HCT116 (cell line): ENCODE data around the gene FOXP1. TPM values are rescaled to one million over a fixed set of nuclear protein-coding genes. Genes with fewer than 3 reads are reported as not detected.

ENCODE experiments used
- ATAC-seq: fragments of 200-7000 bp; cut with Tn5 transposase; 2 replicates; pipeline ENCODE4 v1.9.1; 2020; ENCODE audit warnings: mild to moderate bottlenecking, moderate library complexity
- BruUV-seq: library from RNA; stranded (reverse); fragments of 400-500 nt; replicated peaks from 2 replicates; lab custom pipeline; 2021; lab: Mats Ljungman, UMichigan
- CTCF ChIA-PET: fragments of 300-600 bp; sonication (Branson Sonifier 250); formaldehyde crosslinking; loops from one replicate; lab custom pipeline; 2021; ENCODE audit warnings: antibody characterized with exemption; lab: Charles Lee
- POLR2A ChIA-PET: fragments of 300-600, 350-600 bp; sonication (Branson Sonifier 250); formaldehyde crosslinking; loops from one replicate; lab custom pipeline; 2021; ENCODE audit warnings: antibody characterized with exemption; lab: Charles Lee
- RAD21 ChIA-PET, 2 experiments: fragments of 300-600 bp; sonication (Branson Sonifier 250); formaldehyde crosslinking; loops; one replicate each; lab custom pipeline; 2023; ENCODE audit warnings: low total read pairs in 2 of 2; ENCODE audit not compliant: uncharacterized antibody in 2 of 2, unreplicated experiment in 2 of 2, low non-redundant PET in 1 of 2; lab: Charles Lee
- DNase-seq: peaks from one replicate; pipeline ENCODE4 v3.0.0-alpha.2; 2010; ENCODE audit warnings: low read depth, low spot score
- H2AFZ ChIP-seq: fragments of 200-600 bp; shearing (Covaris generic), sonication (generic); 2 replicates; pipeline ENCODE4 v1.6.1; 2017; ENCODE audit warnings: low read depth, mixed run types, mixed read lengths, antibody characterized with exemption, low read length; ENCODE audit not compliant: poor library complexity, severe bottlenecking
- H3K27ac ChIP-seq: 2 replicates; pipeline ENCODE4 v1.5.1; 2012; ENCODE audit warnings: low read depth, low read length
- H3K27me3 ChIP-seq: fragments of 200-600 bp; sonication (generic); 2 replicates; pipeline ENCODE4 v1.6.1; 2016; ENCODE audit warnings: mixed run types, low read length, mixed read lengths; ENCODE audit not compliant: insufficient read depth
- H3K36me3 ChIP-seq, 2 experiments: fragments of 200-500 bp in 1 of 2; fragments of 200-600 bp in 1 of 2; sonication (Bioruptor generic) in 1 of 2; sonication (generic) in 1 of 2; 2 replicates each; pipeline versions ENCODE4 v1.5.1 to v1.6.1; 2014 to 2016; ENCODE audit warnings: low read length in 2 of 2, inconsistent platforms in 1 of 2, mixed read lengths in 1 of 2, mixed run types in 1 of 2; ENCODE audit not compliant: insufficient read depth in 2 of 2, control insufficient read depth in 1 of 2
- H3K4me1 ChIP-seq, 2 experiments: fragments of 200-600 bp in 1 of 2; sonication (generic) in 1 of 2; 2 replicates each; pipeline versions ENCODE4 v1.5.1 to v1.6.1; 2012 to 2017; ENCODE audit warnings: low read length in 2 of 2, inconsistent platforms in 1 of 2, mild to moderate bottlenecking in 1 of 2, mixed read lengths in 1 of 2, mixed run types in 1 of 2, moderate library complexity in 1 of 2; ENCODE audit not compliant: insufficient read depth in 2 of 2, control insufficient read depth in 1 of 2
- H3K4me2 ChIP-seq: fragments of 200-600 bp; sonication (generic); 2 replicates; pipeline ENCODE4 v1.6.1; 2017; ENCODE audit warnings: mixed run types, low read length, mixed read lengths
- H3K4me3 ChIP-seq, 2 experiments: fragments of 200-600 bp in 1 of 2; sonication (generic) in 1 of 2; replicated peaks in 1 of 2; 2 replicates each; pipeline ENCODE4 v1.5.1; 2011 to 2016; ENCODE audit warnings: low read length in 2 of 2, control low read depth in 1 of 2, low read depth in 1 of 2, mild to moderate bottlenecking in 1 of 2, mixed read lengths in 1 of 2, mixed run types in 1 of 2
- H3K79me2 ChIP-seq: fragments of 200-600 bp; sonication (generic); 2 replicates; pipeline ENCODE4 v1.6.1; 2017; ENCODE audit warnings: mild to moderate bottlenecking, mixed run types, low read length, moderate library complexity, mixed read lengths; ENCODE audit not compliant: insufficient read depth
- H3K9ac ChIP-seq: fragments of 200-600 bp; sonication (generic); 2 replicates; pipeline ENCODE4 v1.6.1; 2016; ENCODE audit warnings: low read length, mixed read lengths
- H3K9me2 ChIP-seq: fragments of 200-600 bp; sonication (generic), shearing (Covaris generic); 2 replicates; pipeline ENCODE4 v1.6.1; 2017; ENCODE audit warnings: mixed run types, mild to moderate bottlenecking, moderate library complexity; ENCODE audit not compliant: insufficient read depth
- H3K9me3 ChIP-seq, 2 experiments: fragments of 200-500 bp in 1 of 2; fragments of 200-600 bp in 1 of 2; sonication (Bioruptor generic) in 1 of 2; sonication (generic) in 1 of 2; 2 replicates each; pipeline ENCODE4 v1.6.1; 2014 to 2017; ENCODE audit warnings: low read length in 2 of 2, mixed read lengths in 2 of 2, inconsistent platforms in 1 of 2, low read depth in 1 of 2, mild to moderate bottlenecking in 1 of 2, mixed run types in 1 of 2, moderate library complexity in 1 of 2; ENCODE audit not compliant: control insufficient read depth in 1 of 2, insufficient read depth in 1 of 2
- H4K20me1 ChIP-seq: fragments of 200-600 bp; sonication (generic), shearing (Covaris generic); 2 replicates; pipeline ENCODE4 v1.6.1; 2017; ENCODE audit warnings: mixed run types, mild to moderate bottlenecking, moderate library complexity; ENCODE audit not compliant: insufficient read depth
- ATF3 ChIP-seq: IDR thresholded peaks from 2 replicates; pipeline ENCODE4 v1.6.1; 2012
- CBX3 ChIP-seq: IDR thresholded peaks from 2 replicates; pipeline ENCODE4 v1.6.1; 2012; ENCODE audit warnings: low read depth
- CTCF ChIP-seq, 3 experiments: fragments of 200-600 bp in 1 of 3; sonication (generic) in 1 of 3; IDR thresholded peaks in 2 of 3; conservative IDR thresholded peaks in 1 of 3; 2 replicates each; pipeline ENCODE4 v1.5.1; 2012 to 2017; ENCODE audit warnings: low read depth in 2 of 3, low read length in 2 of 3, antibody characterized with exemption in 1 of 3, borderline replicate concordance in 1 of 3, control low read depth in 1 of 3, mild to moderate bottlenecking in 1 of 3, mixed read lengths in 1 of 3, mixed run types in 1 of 3, moderate library complexity in 1 of 3; ENCODE audit not compliant: insufficient read depth in 1 of 3
- EGR1 ChIP-seq: IDR thresholded peaks from 2 replicates; pipeline ENCODE4 v1.6.1; 2012; ENCODE audit warnings: low read depth
- EZH2 ChIP-seq: fragments of 200-600 bp; sonication (generic); IDR thresholded peaks from 2 replicates; pipeline ENCODE4 v1.6.1; 2017; ENCODE audit warnings: antibody characterized with exemption, mixed run types
- EZH2phosphoT487 ChIP-seq: fragments of 200-600 bp; IDR thresholded peaks from 2 replicates; pipeline ENCODE4 v1.6.1; 2018; ENCODE audit warnings: antibody characterized with exemption, borderline replicate concordance
- FOSL1 ChIP-seq: IDR thresholded peaks from 2 replicates; pipeline ENCODE4 v1.6.1; 2012; ENCODE audit warnings: low read depth
- JUND ChIP-seq: IDR thresholded peaks from 2 replicates; pipeline ENCODE4 v1.6.1; 2012
- MAX ChIP-seq: IDR thresholded peaks from 2 replicates; pipeline ENCODE4 v1.6.1; 2012
- POLR2AphosphoS5 ChIP-seq: IDR thresholded peaks from 2 replicates; pipeline ENCODE4 v1.6.1; 2011; ENCODE audit warnings: mild to moderate bottlenecking, low read depth, low read length, moderate library complexity
- RAD21 ChIP-seq: IDR thresholded peaks from 2 replicates; pipeline ENCODE4 v1.6.1; 2012; ENCODE audit warnings: low read depth, mild to moderate bottlenecking
- REST ChIP-seq: IDR thresholded peaks from 2 replicates; pipeline ENCODE4 v1.6.1; 2012; ENCODE audit warnings: low read depth
- SIN3A ChIP-seq: IDR thresholded peaks from 2 replicates; pipeline ENCODE4 v1.6.1; 2012; ENCODE audit warnings: low read depth
- SP1 ChIP-seq: IDR thresholded peaks from 2 replicates; pipeline ENCODE4 v1.6.1; 2012; ENCODE audit warnings: low read depth
- SRF ChIP-seq: IDR thresholded peaks from 2 replicates; pipeline ENCODE4 v1.6.1; 2012; ENCODE audit warnings: low read depth
- TCF7L2 ChIP-seq: IDR thresholded peaks from 2 replicates; pipeline ENCODE4 v1.7.0; 2011; ENCODE audit warnings: borderline replicate concordance, inconsistent platforms; ENCODE audit not compliant: insufficient read depth, insufficient read length; ENCODE audit errors: extremely low read depth
- YY1 ChIP-seq: IDR thresholded peaks from 2 replicates; pipeline ENCODE4 v1.6.1; 2011; ENCODE audit warnings: low read length, low read depth, moderate library complexity, mild to moderate bottlenecking; ENCODE audit not compliant: insufficient replicate concordance; ENCODE audit errors: extremely low read depth
- ZBTB33 ChIP-seq: IDR thresholded peaks from 2 replicates; pipeline ENCODE4 v1.6.1; 2011; ENCODE audit warnings: mild to moderate bottlenecking, low read length, moderate library complexity; ENCODE audit not compliant: insufficient replicate concordance; ENCODE audit errors: extremely low read depth
- ZFX ChIP-seq: fragments of 450-650 bp; IDR thresholded peaks from 2 replicates; pipeline ENCODE4 v1.6.1; 2017
- intact Hi-C: fragments of 100-400 bp; cut with micrococcal nuclease; formaldehyde crosslinking; loops from 2 replicates; pipeline ENCODE4 v1.10.0; 2022
- total RNA-seq: library from RNA; stranded (reverse); gene quantifications from one replicate; pipeline ENCODE4 v1.2.1, GENCODE V29; 2021; ENCODE audit not compliant: unreplicated experiment

FOXP1 gene
- total RNA-seq, 1 experiment from 2014 or later: 11.4 TPM

GRCh38 chr3:71001303-71001830 lies 582.2 kb downstream of the FOXP1 start:
- no peak overlapping the region for H3K4me2 ChIP-seq
- no peaks in the 10 kb centered on the region for H4K20me1 ChIP-seq
- no peaks in the 10 kb centered on the region for H3K27me3 ChIP-seq
- RAD21 ChIA-PET: no interaction called here
- ATAC-seq (no peak), DNase-seq (no peak)
- no TSS peak for BruUV-seq
- H3K9ac ChIP-seq: no peak overlapping the region
- no peaks in the 10 kb centered on the region for H3K79me2 ChIP-seq
- intact Hi-C loops: no loop called here
- POLR2A ChIA-PET: no interaction called here
- H3K4me1 ChIP-seq: no peaks in the 10 kb centered on the region
- TF ChIP-seq JUND (no peak), REST (no peak), SIN3A (no peak), EZH2 (no peak), EGR1 (no peak), FOSL1 (no peak), ATF3 (no peak), ZBTB33 (no peak), ZFX (no peak), CTCF (IDR thresholded peaks at IDR 0.05 in 2 of 3, conservative IDR thresholded peaks at IDR 0.05 in 1 of 3; ENCODE audit: borderline replicate concordance in 1 of 3, insufficient read depth in 1 of 3, low read depth in 2 of 3, low read length in 2 of 3) (no peak), SRF (no peak), CBX3 (no peak), POLR2AphosphoS5 (no peak), RAD21 (no peak), EZH2phosphoT487 (no peak), TCF7L2 (no peak), SP1 (no peak), YY1 (no peak), MAX (no peak)
- no peaks in the 10 kb centered on the region for H3K9me3 ChIP-seq
- H3K27ac ChIP-seq: no peak overlapping the region
- CTCF ChIA-PET: no interaction called here
- no peaks in the 10 kb centered on the region for H3K9me2 ChIP-seq
- H3K4me3 ChIP-seq: no peak overlapping the region
- H3K36me3 ChIP-seq: no peaks in the 10 kb centered on the region
- no peak overlapping the region for H2AFZ ChIP-seq
